CD14-positive monocyte (primary cell): ENCODE measurements around the gene SGCG. TPM values are rescaled to one million over a fixed set of nuclear protein-coding genes. Genes with fewer than 3 reads are reported as not detected.

Experiments
- DNase-seq, 3 donors: peaks; one replicate each; pipeline ENCODE4 v3.0.0-alpha.2; 2011 to 2022
- H2AFZ ChIP-seq: 2 replicates; pipeline ENCODE4 v1.6.0; 2012; ENCODE audit warnings: mild to moderate bottlenecking, low read depth, low read length, inconsistent platforms; ENCODE audit not compliant: insufficient read depth, poor library complexity, severe bottlenecking
- H3K27ac ChIP-seq, 2 donors: 1 replicate in 1 of 2; 2 replicates in 1 of 2; pipeline ENCODE4 v1.5.1; 2012 to 2013; ENCODE audit warnings: low read length in 2 of 2, control low read depth in 1 of 2, inconsistent platforms in 1 of 2, low read depth in 1 of 2, mild to moderate bottlenecking in 1 of 2
- H3K27me3 ChIP-seq, 2 donors: one replicate each; pipeline versions ENCODE4 v1.6.0 to v1.6.1; 2011 to 2013; ENCODE audit warnings: low read length in 2 of 2; ENCODE audit not compliant: control insufficient read depth in 2 of 2, insufficient read depth in 2 of 2
- H3K36me3 ChIP-seq, 2 donors: replicated peaks in 1 of 2; 1 replicate in 1 of 2; 2 replicates in 1 of 2; pipeline versions ENCODE4 v1.5.1 to v1.6.1; 2012 to 2013; ENCODE audit warnings: low read length in 2 of 2, control low read depth in 1 of 2, inconsistent platforms in 1 of 2, mild to moderate bottlenecking in 1 of 2; ENCODE audit not compliant: insufficient read depth in 2 of 2, control insufficient read depth in 1 of 2
- H3K4me1 ChIP-seq, 2 donors: 1 replicate in 1 of 2; 2 replicates in 1 of 2; pipeline versions ENCODE4 v1.5.1 to v1.6.1; 2012 to 2013; ENCODE audit warnings: low read length in 2 of 2, control low read depth in 1 of 2, inconsistent platforms in 1 of 2, mild to moderate bottlenecking in 1 of 2, moderate library complexity in 1 of 2; ENCODE audit not compliant: insufficient read depth in 2 of 2, control insufficient read depth in 1 of 2
- H3K4me2 ChIP-seq: replicated peaks from 2 replicates; pipeline ENCODE3; 2012; ENCODE audit warnings: low read length, moderate library complexity, mild to moderate bottlenecking; ENCODE audit not compliant: poor library complexity, severe bottlenecking; ENCODE audit errors: extremely low read depth
- H3K4me3 ChIP-seq, 3 experiments: fragments of 200-600 bp in 1 of 3; sonication (generic) in 1 of 3; replicated peaks in 1 of 3; 1 replicate in 2 of 3; 2 replicates in 1 of 3; pipeline ENCODE4 v1.5.1; 2011 to 2013; ENCODE audit warnings: low read length in 3 of 3, mild to moderate bottlenecking in 3 of 3, control low read depth in 2 of 3, low read depth in 2 of 3, inconsistent platforms in 1 of 3, moderate library complexity in 1 of 3
- H3K79me2 ChIP-seq: 2 replicates; pipeline ENCODE4 v1.6.0; 2012; ENCODE audit warnings: mild to moderate bottlenecking, control low read depth, inconsistent platforms, low read length, moderate library complexity; ENCODE audit not compliant: insufficient read depth
- H3K9ac ChIP-seq: 2 replicates; pipeline ENCODE4 v1.6.0; 2017; ENCODE audit warnings: low read length, mild to moderate bottlenecking; ENCODE audit not compliant: insufficient read depth, poor library complexity, severe bottlenecking
- H3K9me3 ChIP-seq, 2 donors: replicated peaks in 1 of 2; 1 replicate in 1 of 2; 2 replicates in 1 of 2; pipeline versions ENCODE4 v1.5.1 to v1.6.1; 2012 to 2013; ENCODE audit warnings: low read length in 2 of 2, control low read depth in 1 of 2; ENCODE audit not compliant: control insufficient read depth in 1 of 2, insufficient read depth in 1 of 2
- H4K20me1 ChIP-seq: 2 replicates; pipeline ENCODE4 v1.6.0; 2012; ENCODE audit warnings: mild to moderate bottlenecking, low read length, control low read depth, moderate library complexity; ENCODE audit not compliant: insufficient read depth
- H3K27ac Mint-ChIP-seq, 7 donors: one replicate each; pipeline ENCODE4 v1.8.0; 2020; ENCODE audit warnings: mild to moderate bottlenecking in 7 of 7, mixed read lengths in 7 of 7, moderate library complexity in 6 of 7, inconsistent platforms in 2 of 7
- H3K27me3 Mint-ChIP-seq, 3 donors: one replicate each; pipeline ENCODE4 v1.8.0; 2021 to 2022; ENCODE audit warnings: low read depth in 3 of 3, mild to moderate bottlenecking in 3 of 3, mixed read lengths in 3 of 3, moderate library complexity in 3 of 3, inconsistent platforms in 1 of 3
- H3K36me3 Mint-ChIP-seq, 2 donors: one replicate each; pipeline ENCODE4 v1.8.0; 2020; ENCODE audit warnings: mixed read lengths in 2 of 2, inconsistent platforms in 1 of 2, mild to moderate bottlenecking in 1 of 2
- H3K4me1 Mint-ChIP-seq: one replicate; pipeline ENCODE4 v1.8.0; 2020; ENCODE audit warnings: mild to moderate bottlenecking, mixed read lengths
- H3K4me3 Mint-ChIP-seq, 2 donors: one replicate each; pipeline ENCODE4 v1.8.0; 2020; ENCODE audit warnings: mild to moderate bottlenecking in 2 of 2, mixed read lengths in 2 of 2, moderate library complexity in 1 of 2
- H3K9me3 Mint-ChIP-seq, 7 donors: one replicate each; pipeline ENCODE4 v1.8.0; 2020 to 2022; ENCODE audit warnings: mixed read lengths in 7 of 7, mild to moderate bottlenecking in 6 of 7, moderate library complexity in 6 of 7, inconsistent platforms in 2 of 7
- WGBS: methylation state at CpG from one replicate; pipeline ENCODE4 v1.1.5; 2013; ENCODE audit warnings: missing lambda C conversion rate; ENCODE audit not compliant: insufficient coverage; 5-methylcytosine and 5-hydroxymethylcytosine counted together
- intact Hi-C, 2 donors: fragments of 100-400 bp; cut with micrococcal nuclease; formaldehyde crosslinking; loops; one replicate each; pipeline versions ENCODE4 v1.15.0 to v1.15.1; 2023
- polyA plus RNA-seq, 3 donors: library from polyadenylated mRNA; depleted of rRNA in 1 of 3; unstranded in 2 of 3; stranded (reverse) in 1 of 3; fragments of 300-500 nt in 2 of 3; fragments of >200 nt in 1 of 3; fragmentation: Illumina TruSeq in 2 of 3; gene quantifications; 1 replicate in 2 of 3; 2 replicates in 1 of 3; pipeline ENCODE4 v1.2.3, GENCODE V29; 2012 to 2021
- TF ChIP-seq, protein P1 (sequence below): fragments of 200-600 bp; IDR thresholded peaks from one replicate; pipeline ENCODE4 v1.8.0; 2022; ENCODE audit warnings: antibody characterized with exemption, mild to moderate bottlenecking

SGCG gene
- polyA plus RNA-seq, 3 donors: not detected

DNA sequence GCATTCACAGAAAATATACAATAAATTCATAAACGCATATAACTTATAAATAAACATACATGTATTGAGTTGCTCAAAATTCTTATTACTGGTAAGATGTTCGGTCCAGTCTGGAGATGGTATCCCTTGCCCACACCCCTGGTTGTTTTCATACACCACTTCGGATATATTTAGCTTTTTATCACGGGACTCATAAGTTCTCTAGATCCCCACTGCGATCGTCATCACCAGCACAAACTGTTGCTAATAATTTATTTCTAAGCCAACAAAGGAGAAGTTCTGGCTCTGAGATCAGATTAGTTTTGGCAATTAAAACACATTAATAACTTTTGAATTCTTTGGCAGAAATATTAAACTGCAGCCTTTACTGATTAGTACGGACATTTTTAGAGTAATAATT is 23.0 kb upstream of the SGCG start:
- Histone ChIP-seq H3K4me1 (peaks cover 0 to 16% of the 10 kb centered on the region in 2 donors), H3K79me2 (no peaks in the 10 kb centered on the region), H3K9ac (no peak overlapping the region), H3K4me3 (no peak overlapping the region), H3K4me2 (no peak overlapping the region), H3K36me3 (no peaks in the 10 kb centered on the region), H3K27ac (no peak overlapping the region), H4K20me1 (no peaks in the 10 kb centered on the region), H3K27me3 (peaks cover 26 to 37% of the 10 kb centered on the region in 2 donors), H3K9me3 (peaks cover 4 to 10% of the 10 kb centered on the region in 2 donors), H2AFZ (no peak overlapping the region)
- Mint-ChIP-seq H3K4me1 (peaks cover 17% of the 10 kb centered on the region), H3K27ac (no peak overlapping the region), H3K9me3 (peaks cover 7 to 25% (median 15%) of the 10 kb centered on the region in 7 donors), H3K27me3 (peaks cover 25 to 33% (median 33%) of the 10 kb centered on the region in 3 donors), H3K36me3 (no peaks in the 10 kb centered on the region), H3K4me3 (peak overlapping the region in 1 of 2 donors; percentile 2)
- TF ChIP-seq, protein P1, sequence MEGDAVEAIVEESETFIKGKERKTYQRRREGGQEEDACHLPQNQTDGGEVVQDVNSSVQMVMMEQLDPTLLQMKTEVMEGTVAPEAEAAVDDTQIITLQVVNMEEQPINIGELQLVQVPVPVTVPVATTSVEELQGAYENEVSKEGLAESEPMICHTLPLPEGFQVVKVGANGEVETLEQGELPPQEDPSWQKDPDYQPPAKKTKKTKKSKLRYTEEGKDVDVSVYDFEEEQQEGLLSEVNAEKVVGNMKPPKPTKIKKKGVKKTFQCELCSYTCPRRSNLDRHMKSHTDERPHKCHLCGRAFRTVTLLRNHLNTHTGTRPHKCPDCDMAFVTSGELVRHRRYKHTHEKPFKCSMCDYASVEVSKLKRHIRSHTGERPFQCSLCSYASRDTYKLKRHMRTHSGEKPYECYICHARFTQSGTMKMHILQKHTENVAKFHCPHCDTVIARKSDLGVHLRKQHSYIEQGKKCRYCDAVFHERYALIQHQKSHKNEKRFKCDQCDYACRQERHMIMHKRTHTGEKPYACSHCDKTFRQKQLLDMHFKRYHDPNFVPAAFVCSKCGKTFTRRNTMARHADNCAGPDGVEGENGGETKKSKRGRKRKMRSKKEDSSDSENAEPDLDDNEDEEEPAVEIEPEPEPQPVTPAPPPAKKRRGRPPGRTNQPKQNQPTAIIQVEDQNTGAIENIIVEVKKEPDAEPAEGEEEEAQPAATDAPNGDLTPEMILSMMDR: no peak
- intact Hi-C loops: no loop called here
- DNase-seq: no peak
- WGBS: no CpG with 5 or more reads among the region's 7 CpGs

DNA sequence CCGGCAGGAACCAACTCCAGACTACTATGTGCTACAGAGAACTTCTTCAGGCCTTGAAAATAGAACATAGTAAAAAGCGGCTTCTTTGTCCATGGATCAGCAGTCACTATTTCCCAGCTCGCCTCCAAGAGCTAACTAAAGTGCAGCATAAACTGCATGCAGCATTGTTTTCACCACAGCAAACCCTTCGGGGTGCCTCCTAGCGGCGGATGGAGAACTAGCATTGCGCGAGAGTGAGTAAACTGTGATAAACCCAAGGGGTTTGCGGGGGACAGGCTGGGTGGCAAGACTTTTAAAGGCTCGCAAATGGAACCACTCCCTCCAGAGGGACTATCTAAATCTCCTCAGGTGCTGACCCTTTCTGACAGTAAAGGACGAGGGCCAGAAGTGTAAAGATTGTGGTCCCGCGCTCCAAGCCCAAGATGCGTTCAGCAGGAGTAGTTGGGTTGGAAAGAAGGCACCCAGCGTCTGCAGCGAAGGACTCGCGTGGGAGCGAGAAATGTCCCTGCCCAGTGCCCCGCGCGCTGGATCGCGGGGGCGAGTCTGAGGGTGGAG is 21.5 kb upstream of the SGCG start:
- no peaks in the 10 kb centered on the region for H4K20me1 ChIP-seq
- H3K27ac Mint-ChIP-seq: no peak overlapping the region
- intact Hi-C loops: no loop called here
- peak overlapping the region; percentile 59 to 91 for H3K4me3 Mint-ChIP-seq
- no peaks in the 10 kb centered on the region for H3K36me3 ChIP-seq
- H3K27me3 Mint-ChIP-seq: peaks cover 25 to 33% (median 33%) of the 10 kb centered on the region in 3 donors
- no peak overlapping the region for H3K27ac ChIP-seq
- peaks cover 26 to 37% of the 10 kb centered on the region in 2 donors for H3K27me3 ChIP-seq
- H3K79me2 ChIP-seq: no peaks in the 10 kb centered on the region
- peak in 1 of 3 donors; percentile 30 for DNase-seq
- H3K9me3 Mint-ChIP-seq: peaks cover 2 to 28% (median 13%) of the 10 kb centered on the region in 7 donors
- H3K9ac ChIP-seq: no peak overlapping the region
- peak overlapping the region; percentile 65 for H3K4me2 ChIP-seq
- peaks cover 4 to 10% of the 10 kb centered on the region in 2 donors for H3K9me3 ChIP-seq
- TF ChIP-seq, protein P1: peak; percentile 71
- peaks cover 17% of the 10 kb centered on the region for H3K4me1 Mint-ChIP-seq
- peaks cover 0 to 16% of the 10 kb centered on the region in 2 donors for H3K4me1 ChIP-seq
- H3K36me3 Mint-ChIP-seq: no peaks in the 10 kb centered on the region
- 7% methylated on average over 17 of the region's 25 CpGs for WGBS
- H3K4me3 ChIP-seq: peak overlapping the region in 1 of 3 experiments; percentile 62
- peak overlapping the region; percentile 53 for H2AFZ ChIP-seq
